KOPT-K1 (cell line): Measurements from ENCODE around the gene CENPO.
"Not testable (repeated sequence)": the region's sequence is repeated elsewhere in the genome, so short reads cannot be mapped to it uniquely, and the experiment has no call there.

Experiments
- H3K27ac ChIP-seq: fragments of 200-600 bp; sonication (generic); 2 replicates; pipeline ENCODE4 v1.5.1; 2016; ENCODE audit warnings: antibody characterized with exemption, mild to moderate bottlenecking, low read depth, low read length; ENCODE audit not compliant: poor library complexity, severe bottlenecking
- H3K36me3 ChIP-seq: fragments of 200-600 bp; sonication (generic); 2 replicates; pipeline ENCODE4 v1.5.1; 2017; ENCODE audit warnings: antibody characterized with exemption, mild to moderate bottlenecking, low read length, moderate library complexity; ENCODE audit not compliant: insufficient read depth
- H3K9me3 ChIP-seq: fragments of 200-600 bp; sonication (generic); 2 replicates; pipeline ENCODE4 v1.5.1; 2017; ENCODE audit warnings: antibody characterized with exemption, low read length, mild to moderate bottlenecking; ENCODE audit not compliant: insufficient read depth, poor library complexity, severe bottlenecking

CENPO gene

GRCh38 chr2:24834733-24835395, 41.6 kb downstream of the CENPO start:
- Histone ChIP-seq H3K36me3 (peaks cover 63% of the 10 kb centered on the region), H3K27ac (no peak overlapping the region)

GRCh38 chr2:24835411-24835810, 42.2 kb downstream of the CENPO start:
- H3K36me3 ChIP-seq, result peaks cover 63% of the 10 kb centered on the region
- H3K9me3 ChIP-seq, H3K27ac ChIP-seq: not testable (repeated sequence)

More at GRCh38 chr2:24834733-24835395, 41.6 kb downstream of the CENPO start:
- no peaks in the 10 kb centered on the region for H3K9me3 ChIP-seq

- Histone ChIP-seq H3K9me3 (no peaks in the 10 kb centered on the region), H3K36me3 (peaks cover 63% of the 10 kb centered on the region), H3K27ac (no peak overlapping the region)
Measured at GRCh38 chr2:24836206-24836605, 43.0 kb downstream of the CENPO start.

GRCh38 chr2:24836706-24837105, 43.5 kb downstream of the CENPO start:
- no peaks in the 10 kb centered on the region for H3K9me3 ChIP-seq
- peaks cover 63% of the 10 kb centered on the region for H3K36me3 ChIP-seq
- H3K27ac ChIP-seq, result no peak overlapping the region

- Histone ChIP-seq H3K36me3 (peaks cover 71% of the 10 kb centered on the region), H3K9me3 (no peaks in the 10 kb centered on the region), H3K27ac (no peak overlapping the region)
Measured at GRCh38 chr2:24837996-24838513, 44.8 kb downstream of the CENPO start.

- peaks cover 67% of the 10 kb centered on the region for H3K36me3 ChIP-seq
- H3K9me3 ChIP-seq, result no peaks in the 10 kb centered on the region
- no peak overlapping the region for H3K27ac ChIP-seq
Measured at GRCh38 chr2:24838541-24838940, 45.3 kb downstream of the CENPO start.

GRCh38 chr2:24839729-24840128, 46.5 kb downstream of the CENPO start:
- H3K27ac ChIP-seq, result no peak overlapping the region
- peaks cover 60% of the 10 kb centered on the region for H3K36me3 ChIP-seq
- no peaks in the 10 kb centered on the region for H3K9me3 ChIP-seq

- Histone ChIP-seq H3K36me3 (peaks cover 54% of the 10 kb centered on the region), H3K27ac (no peak overlapping the region), H3K9me3 (no peaks in the 10 kb centered on the region)
Measured at GRCh38 chr2:24840164-24840869, 47.1 kb downstream of the CENPO start.

GRCh38 chr2:24840962-24841945, 48.0 kb downstream of the CENPO start:
- Histone ChIP-seq H3K9me3 (no peaks in the 10 kb centered on the region), H3K27ac (no peak overlapping the region), H3K36me3 (peaks cover 46% of the 10 kb centered on the region)

- Histone ChIP-seq H3K27ac (no peak overlapping the region), H3K36me3 (peaks cover 37% of the 10 kb centered on the region), H3K9me3 (peaks cover 7% of the 10 kb centered on the region)
Measured at GRCh38 chr2:24842081-24843050, 49.1 kb downstream of the CENPO start.

- Histone ChIP-seq H3K36me3 (peaks cover 36% of the 10 kb centered on the region), H3K27ac (no peak overlapping the region), H3K9me3 (peaks cover 15% of the 10 kb centered on the region)
Measured at GRCh38 chr2:24843330-24843860, 50.2 kb downstream of the CENPO start.

GRCh38 chr2:24844023-24844685, 50.9 kb downstream of the CENPO start:
- H3K36me3 ChIP-seq, result peaks cover 36% of the 10 kb centered on the region
- peaks cover 23% of the 10 kb centered on the region for H3K9me3 ChIP-seq
- no peak overlapping the region for H3K27ac ChIP-seq

- peaks cover 26% of the 10 kb centered on the region for H3K36me3 ChIP-seq
- peaks cover 25% of the 10 kb centered on the region for H3K9me3 ChIP-seq
- no peak overlapping the region for H3K27ac ChIP-seq
Measured at GRCh38 chr2:24845691-24846090, 52.5 kb downstream of the CENPO start.
